ENCODE results near the gene CTNNA2.

The CTNNA2 gene

GRCh38 chr2:79952616-79953015, 439.8 kb downstream of the CTNNA2 start:
- DNase-seq (ENCODE audit: low read depth): no peak
- TF ChIP-seq, protein P1, sequence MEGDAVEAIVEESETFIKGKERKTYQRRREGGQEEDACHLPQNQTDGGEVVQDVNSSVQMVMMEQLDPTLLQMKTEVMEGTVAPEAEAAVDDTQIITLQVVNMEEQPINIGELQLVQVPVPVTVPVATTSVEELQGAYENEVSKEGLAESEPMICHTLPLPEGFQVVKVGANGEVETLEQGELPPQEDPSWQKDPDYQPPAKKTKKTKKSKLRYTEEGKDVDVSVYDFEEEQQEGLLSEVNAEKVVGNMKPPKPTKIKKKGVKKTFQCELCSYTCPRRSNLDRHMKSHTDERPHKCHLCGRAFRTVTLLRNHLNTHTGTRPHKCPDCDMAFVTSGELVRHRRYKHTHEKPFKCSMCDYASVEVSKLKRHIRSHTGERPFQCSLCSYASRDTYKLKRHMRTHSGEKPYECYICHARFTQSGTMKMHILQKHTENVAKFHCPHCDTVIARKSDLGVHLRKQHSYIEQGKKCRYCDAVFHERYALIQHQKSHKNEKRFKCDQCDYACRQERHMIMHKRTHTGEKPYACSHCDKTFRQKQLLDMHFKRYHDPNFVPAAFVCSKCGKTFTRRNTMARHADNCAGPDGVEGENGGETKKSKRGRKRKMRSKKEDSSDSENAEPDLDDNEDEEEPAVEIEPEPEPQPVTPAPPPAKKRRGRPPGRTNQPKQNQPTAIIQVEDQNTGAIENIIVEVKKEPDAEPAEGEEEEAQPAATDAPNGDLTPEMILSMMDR (conservative IDR thresholded peaks at IDR 0.05; ENCODE audit: control insufficient read depth, insufficient read depth, low read depth, low read length): no peak
- H3K4me3 ChIP-seq (ENCODE audit: control insufficient read depth, low read depth, low read length): no peak overlapping the region

- no peak overlapping the region for H3K4me3 ChIP-seq (ENCODE audit: control insufficient read depth, low read depth, low read length)
- TF ChIP-seq, protein P1 (conservative IDR thresholded peaks at IDR 0.05; ENCODE audit: control insufficient read depth, insufficient read depth, low read depth, low read length): no peak
- no peak for DNase-seq (ENCODE audit: low read depth)
Measured at GRCh38 chr2:79960035-79960434, 447.2 kb downstream of the CTNNA2 start.

- no peak overlapping the region for H3K4me3 ChIP-seq (ENCODE audit: control insufficient read depth, low read depth, low read length)
- DNase-seq (ENCODE audit: low read depth): no peak
- TF ChIP-seq, protein P1 (conservative IDR thresholded peaks at IDR 0.05; ENCODE audit: control insufficient read depth, insufficient read depth, low read depth, low read length): no peak
Measured at GRCh38 chr2:79960519-79960918, 447.7 kb downstream of the CTNNA2 start.

DNA sequence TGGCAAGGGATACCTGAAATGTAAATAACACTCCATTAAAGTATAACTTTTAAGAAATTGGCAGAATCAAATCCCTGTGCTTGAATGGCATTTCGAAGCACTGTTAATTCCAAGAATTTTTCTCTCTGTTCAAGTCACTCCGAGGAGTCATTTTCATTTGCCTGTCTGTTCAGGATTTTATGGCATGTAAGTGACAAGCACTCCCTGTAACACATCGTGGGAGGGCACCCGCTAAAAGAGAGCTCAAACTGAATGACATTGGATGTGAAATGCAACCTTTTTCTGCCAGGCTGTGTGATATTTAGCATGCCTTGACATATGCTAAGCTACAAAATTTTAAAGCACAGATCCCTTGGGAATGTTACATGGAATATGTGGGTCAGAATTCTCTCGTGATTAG, 452.1 kb downstream of the CTNNA2 start:
- TF ChIP-seq, protein P1 (conservative IDR thresholded peaks at IDR 0.05; ENCODE audit: control insufficient read depth, insufficient read depth, low read depth, low read length): no peak
- H3K4me3 ChIP-seq (ENCODE audit: control insufficient read depth, low read depth, low read length): no peak overlapping the region
- no peak for DNase-seq (ENCODE audit: low read depth)

DNA sequence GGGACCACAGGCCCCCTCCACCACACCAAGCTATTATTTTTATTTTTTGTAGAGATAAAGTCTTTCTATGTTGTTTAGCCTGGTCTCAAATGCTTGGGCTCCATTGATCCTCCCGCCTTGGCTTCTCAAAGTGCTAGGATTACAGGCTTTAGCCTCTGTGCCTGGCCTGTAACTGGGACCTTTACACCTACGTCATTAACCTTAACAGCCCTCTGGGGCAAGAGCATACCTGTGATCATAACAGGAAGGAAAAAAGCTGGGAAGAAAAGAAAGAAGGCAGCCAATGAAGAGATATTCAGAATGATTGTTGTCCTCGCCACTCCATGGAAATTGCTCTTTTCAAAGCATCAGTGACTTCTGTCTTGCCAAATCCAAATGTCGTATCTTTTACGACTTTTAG, 453.5 kb downstream of the CTNNA2 start:
- no peak overlapping the region for H3K4me3 ChIP-seq (ENCODE audit: control insufficient read depth, low read depth, low read length)
- TF ChIP-seq, protein P1 (conservative IDR thresholded peaks at IDR 0.05; ENCODE audit: control insufficient read depth, insufficient read depth, low read depth, low read length): no peak
- no peak for DNase-seq (ENCODE audit: low read depth)

DNA sequence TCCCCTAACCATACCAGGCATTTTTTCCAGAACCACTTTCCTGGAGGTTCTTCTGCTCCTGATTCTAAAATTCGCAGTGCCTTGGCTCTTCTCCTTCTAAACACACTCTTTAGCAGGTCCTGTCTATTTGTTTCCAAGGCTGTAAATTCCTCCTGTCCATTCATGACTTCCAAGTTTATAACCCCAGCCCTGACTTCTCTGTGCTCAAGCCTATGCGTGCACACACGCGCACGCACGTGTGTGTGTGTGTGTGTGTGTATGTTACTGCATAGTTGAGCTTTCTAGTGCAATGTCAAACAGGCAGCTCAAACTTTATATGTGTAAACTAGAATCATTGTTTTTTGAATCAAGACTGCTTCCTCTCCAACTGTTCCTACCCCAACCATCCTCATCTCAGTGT, 454.0 kb downstream of the CTNNA2 start:
- TF ChIP-seq, protein P1 (conservative IDR thresholded peaks at IDR 0.05; ENCODE audit: control insufficient read depth, insufficient read depth, low read depth, low read length): no peak
- H3K4me3 ChIP-seq (ENCODE audit: control insufficient read depth, low read depth, low read length): no peak overlapping the region
- DNase-seq (ENCODE audit: low read depth): no peak

- TF ChIP-seq, protein P1 (conservative IDR thresholded peaks at IDR 0.05; ENCODE audit: control insufficient read depth, insufficient read depth, low read depth, low read length): no peak
- DNase-seq (ENCODE audit: low read depth): no peak
- no peak overlapping the region for H3K4me3 ChIP-seq (ENCODE audit: control insufficient read depth, low read depth, low read length)
Measured at GRCh38 chr2:79971807-79972206, 459.0 kb downstream of the CTNNA2 start.

All from fibroblast of mammary gland (primary cell).